ENCODE measurements around the gene IL4. TPM values are rescaled to one million over a fixed set of nuclear protein-coding genes. Genes with fewer than 3 reads are reported as not detected.
"Not testable (repeated sequence)": the region's sequence is repeated elsewhere in the genome, so short reads cannot be mapped to it uniquely, and the experiment has no call there.

IL4 gene
- total and polyA plus RNA-seq, 2 donors from 2014 or later = not detected

DNA sequence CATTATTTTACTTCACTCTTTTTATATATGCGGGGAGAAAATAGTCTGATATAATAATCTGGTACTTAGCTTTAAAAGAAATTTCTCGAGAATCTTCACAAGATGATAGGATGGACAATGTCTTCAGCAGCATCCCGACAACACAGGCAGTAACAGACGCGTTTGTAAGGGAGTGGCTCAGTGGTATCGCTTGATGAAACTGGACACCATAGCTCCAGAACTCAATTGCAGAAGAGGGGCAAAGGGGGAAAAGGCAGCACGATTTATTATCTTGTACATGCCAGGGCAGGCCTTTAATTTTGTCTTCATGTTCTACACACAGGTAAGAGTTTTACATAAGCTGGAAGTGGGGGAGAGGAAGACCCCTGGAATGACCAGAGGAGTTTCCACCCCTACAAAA is 15.7 kb downstream of the IL4 start:
- intact Hi-C loops (cut with DNase I) = no loop called here
- H3K36me3 ChIP-seq (ENCODE audit: control insufficient read depth in 2 of 3, insufficient read depth in 3 of 3, low read length in 3 of 3) = no peaks in the 10 kb centered on the region
- no peak overlapping the region for H3K9ac ChIP-seq (ENCODE audit: low read length in 3 of 3)

DNA sequence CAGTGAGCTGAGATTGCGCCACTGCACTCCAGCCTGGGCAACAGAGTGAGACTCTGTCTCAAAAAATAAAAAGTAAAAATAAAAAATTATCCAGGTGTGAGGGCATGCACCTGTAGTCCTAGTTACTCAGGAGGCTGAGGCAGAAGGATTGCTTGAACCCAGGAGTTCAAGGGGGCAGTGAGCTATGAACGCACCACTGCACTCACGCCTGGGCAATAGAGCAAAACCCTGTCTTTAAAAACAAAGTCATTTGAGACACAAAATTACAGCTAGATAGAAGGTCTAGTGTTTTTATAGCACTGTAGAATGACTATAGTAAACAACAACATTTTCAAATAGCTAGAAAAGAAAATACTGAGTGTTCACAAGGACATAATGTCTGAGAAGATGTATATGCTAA is 16.4 kb downstream of the IL4 start:
- intact Hi-C loops (cut with DNase I) = no loop called here
- Histone ChIP-seq H3K36me3 (ENCODE audit: control insufficient read depth in 2 of 3, insufficient read depth in 3 of 3, low read length in 3 of 3) (no peaks in the 10 kb centered on the region), H3K4me1 (ENCODE audit: control insufficient read depth in 2 of 3, insufficient read depth in 2 of 3, low read depth in 1 of 3, low read length in 3 of 3) (no peaks in the 10 kb centered on the region), H3K27ac (ENCODE audit: low read depth in 2 of 2, low read length in 2 of 2) (no peak overlapping the region), H3K9me3 (ENCODE audit: control insufficient read depth in 2 of 3, insufficient read depth in 1 of 3, low read length in 3 of 3) (no peaks in the 10 kb centered on the region), H3K4me3 (ENCODE audit: low read length in 3 of 3) (no peak overlapping the region), H3K27me3 (ENCODE audit: control insufficient read depth, insufficient read depth, low read length) (no peaks in the 10 kb centered on the region), H3K9ac (ENCODE audit: low read length in 3 of 3) (no peak overlapping the region)
- TF ChIP-seq CTCF (IDR thresholded peaks at IDR 0.05; ENCODE audit: borderline replicate concordance, extremely low read depth, insufficient read depth) = no peak
- peak in 3 of 5 donors; percentile 45 to 55 (median 55) for DNase-seq
- FAIRE-seq = no peak

More for the DNA sequence above, 15.7 kb downstream of the IL4 start:
- Histone ChIP-seq H3K27me3 (ENCODE audit: control insufficient read depth, insufficient read depth, low read length) (no peaks in the 10 kb centered on the region), H3K27ac (ENCODE audit: low read depth in 2 of 2, low read length in 2 of 2) (no peak overlapping the region), H3K4me3 (ENCODE audit: low read length in 3 of 3) (no peak overlapping the region), H3K4me1 (ENCODE audit: control insufficient read depth in 2 of 3, insufficient read depth in 2 of 3, low read depth in 1 of 3, low read length in 3 of 3) (no peaks in the 10 kb centered on the region), H3K9me3 (ENCODE audit: control insufficient read depth in 2 of 3, insufficient read depth in 1 of 3, low read length in 3 of 3) (no peaks in the 10 kb centered on the region)
- DNase-seq (peak in 2 of 5 donors; percentile 47 to 64), FAIRE-seq (no peak)
- no peak for TF ChIP-seq CTCF (IDR thresholded peaks at IDR 0.05; ENCODE audit: borderline replicate concordance, extremely low read depth, insufficient read depth)

DNA sequence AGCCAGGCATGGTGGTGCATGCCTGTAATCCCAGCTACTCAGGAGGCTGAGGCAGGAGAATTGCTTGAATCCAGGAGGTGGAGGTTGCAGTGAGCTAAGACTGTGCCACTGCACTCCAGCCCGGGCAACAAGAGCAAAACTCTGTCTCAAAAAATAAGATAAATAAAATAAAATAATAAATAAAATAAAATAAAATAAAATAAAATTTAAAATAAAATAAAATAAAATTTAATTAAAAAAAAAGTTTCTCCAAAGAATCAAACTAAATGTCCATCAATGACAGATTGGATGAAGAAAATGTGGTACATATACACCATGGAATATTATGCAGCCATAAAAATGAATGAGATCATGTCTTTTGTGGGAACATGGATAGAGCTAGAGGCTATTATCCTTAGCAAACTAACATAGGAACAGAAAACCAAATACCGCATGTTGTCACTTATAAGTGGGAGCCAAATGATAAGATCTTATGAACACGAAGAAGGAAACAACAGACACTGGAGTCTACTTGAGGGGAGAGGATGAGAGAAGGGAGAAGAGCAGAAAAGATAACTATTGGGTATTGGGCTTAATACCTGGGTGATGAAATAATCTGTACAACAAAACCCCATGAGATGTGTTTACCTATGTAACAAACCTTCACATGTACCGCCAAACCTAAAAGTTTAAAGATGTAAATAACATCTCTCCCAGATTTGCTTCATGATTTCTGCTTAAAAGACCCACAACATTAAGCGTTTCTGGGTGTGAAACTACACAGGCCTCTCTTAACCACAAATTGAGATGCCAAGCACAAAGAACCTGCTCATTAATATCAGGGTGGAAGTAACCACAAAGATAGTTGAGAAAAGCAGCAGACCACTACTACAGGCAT is 18.2 kb downstream of the IL4 start:
- peak; percentile 47 for FAIRE-seq
- H3K27ac ChIP-seq (ENCODE audit: low read depth in 2 of 2, low read length in 2 of 2); H3K9ac ChIP-seq (ENCODE audit: low read length in 3 of 3); H3K4me3 ChIP-seq (ENCODE audit: low read length in 3 of 3); H3K36me3 ChIP-seq (ENCODE audit: control insufficient read depth in 2 of 3, insufficient read depth in 3 of 3, low read length in 3 of 3); H3K27me3 ChIP-seq (ENCODE audit: control insufficient read depth, insufficient read depth, low read length); H3K9me3 ChIP-seq (ENCODE audit: control insufficient read depth in 2 of 3, insufficient read depth in 1 of 3, low read length in 3 of 3); H3K4me1 ChIP-seq (ENCODE audit: control insufficient read depth in 2 of 3, insufficient read depth in 2 of 3, low read depth in 1 of 3, low read length in 3 of 3); DNase-seq; intact Hi-C loops (cut with DNase I): not testable (repeated sequence)

- Histone ChIP-seq H3K4me1 (ENCODE audit: control insufficient read depth in 2 of 3, insufficient read depth in 2 of 3, low read depth in 1 of 3, low read length in 3 of 3) (no peaks in the 10 kb centered on the region), H3K9ac (ENCODE audit: low read length in 3 of 3) (no peak overlapping the region), H3K27me3 (ENCODE audit: control insufficient read depth, insufficient read depth, low read length) (no peaks in the 10 kb centered on the region), H3K27ac (ENCODE audit: low read depth in 2 of 2, low read length in 2 of 2) (no peak overlapping the region), H3K36me3 (ENCODE audit: control insufficient read depth in 2 of 3, insufficient read depth in 3 of 3, low read length in 3 of 3) (peaks cover 0 to 5% (median 2%) of the 10 kb centered on the region in 3 donors), H3K4me3 (ENCODE audit: low read length in 3 of 3) (no peak overlapping the region), H3K9me3 (ENCODE audit: control insufficient read depth in 2 of 3, insufficient read depth in 1 of 3, low read length in 3 of 3) (no peaks in the 10 kb centered on the region)
- TF ChIP-seq CTCF (IDR thresholded peaks at IDR 0.05; ENCODE audit: borderline replicate concordance, extremely low read depth, insufficient read depth) = no peak
- intact Hi-C loops (cut with DNase I) = no loop called here
- FAIRE-seq (no peak), DNase-seq (no peak)
Measured at GRCh38 chr5:132692632-132692967, 18.8 kb downstream of the IL4 start.
